ENCODE measurements around the gene SEC22A.

Gene SEC22A

GRCh38 chr3:123279121-123279520, 77.4 kb downstream of the SEC22A start:
- DNase-seq (ENCODE audit: low read depth) = no peak
- no peak for TF ChIP-seq CTCF (conservative IDR thresholded peaks at IDR 0.05; ENCODE audit: control insufficient read depth, insufficient read depth, low read depth, low read length)
- no peak overlapping the region for H3K4me3 ChIP-seq (ENCODE audit: control insufficient read depth, low read depth, low read length)

DNA sequence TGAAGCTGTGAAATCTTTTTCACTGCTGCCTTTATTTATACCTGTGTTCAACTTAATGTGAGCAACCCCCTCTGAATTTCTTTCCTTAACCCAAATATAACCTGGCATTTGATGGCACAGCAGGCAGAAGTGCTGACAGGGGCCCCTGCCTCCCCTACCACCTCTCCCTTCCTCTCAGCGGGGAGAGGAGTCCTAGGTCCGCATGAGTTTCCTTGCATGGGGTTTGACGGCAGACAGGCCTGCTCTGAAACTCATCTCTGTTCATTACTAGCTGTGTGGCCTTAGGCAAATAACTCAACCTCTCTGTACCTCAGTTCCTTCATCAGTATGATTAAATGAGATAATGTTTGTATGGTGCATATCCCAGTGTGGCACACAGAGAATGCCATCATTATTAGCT, 79.7 kb downstream of the SEC22A start:
- no peak for TF ChIP-seq CTCF (conservative IDR thresholded peaks at IDR 0.05; ENCODE audit: control insufficient read depth, insufficient read depth, low read depth, low read length)
- DNase-seq (ENCODE audit: low read depth) = no peak
- H3K4me3 ChIP-seq (ENCODE audit: control insufficient read depth, low read depth, low read length) = no peak overlapping the region

GRCh38 chr3:123281929-123282328, 80.2 kb downstream of the SEC22A start:
- no peak for TF ChIP-seq CTCF (conservative IDR thresholded peaks at IDR 0.05; ENCODE audit: control insufficient read depth, insufficient read depth, low read depth, low read length)
- H3K4me3 ChIP-seq (ENCODE audit: control insufficient read depth, low read depth, low read length) = no peak overlapping the region
- no peak for DNase-seq (ENCODE audit: low read depth)

DNA sequence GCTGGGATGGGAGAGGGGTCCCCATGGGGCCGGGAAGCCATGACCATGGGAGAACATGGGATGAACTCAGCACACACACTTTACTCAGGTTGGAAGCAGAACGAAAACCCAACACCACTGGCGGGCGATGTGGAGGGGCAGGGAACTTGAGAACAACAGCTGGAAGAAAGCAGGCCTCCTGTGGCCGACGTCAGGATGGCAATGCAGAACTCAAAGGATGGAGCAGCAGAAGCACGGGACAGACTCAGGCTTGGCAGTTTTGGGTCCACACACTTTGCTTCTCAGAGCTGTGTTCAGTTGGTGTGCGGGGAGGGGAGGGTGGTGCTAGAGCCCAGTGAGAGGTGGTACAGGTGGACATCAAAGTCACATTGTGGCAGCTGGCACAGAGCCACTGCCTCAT, 80.7 kb downstream of the SEC22A start:
- H3K4me3 ChIP-seq (ENCODE audit: control insufficient read depth, low read depth, low read length) = no peak overlapping the region
- TF ChIP-seq CTCF (conservative IDR thresholded peaks at IDR 0.05; ENCODE audit: control insufficient read depth, insufficient read depth, low read depth, low read length) = no peak
- DNase-seq (ENCODE audit: low read depth) = no peak

GRCh38 chr3:123283074-123283473, 81.3 kb downstream of the SEC22A start:
- no peak for DNase-seq (ENCODE audit: low read depth)
- no peak for TF ChIP-seq CTCF (conservative IDR thresholded peaks at IDR 0.05; ENCODE audit: control insufficient read depth, insufficient read depth, low read depth, low read length)
- no peak overlapping the region for H3K4me3 ChIP-seq (ENCODE audit: control insufficient read depth, low read depth, low read length)

DNA sequence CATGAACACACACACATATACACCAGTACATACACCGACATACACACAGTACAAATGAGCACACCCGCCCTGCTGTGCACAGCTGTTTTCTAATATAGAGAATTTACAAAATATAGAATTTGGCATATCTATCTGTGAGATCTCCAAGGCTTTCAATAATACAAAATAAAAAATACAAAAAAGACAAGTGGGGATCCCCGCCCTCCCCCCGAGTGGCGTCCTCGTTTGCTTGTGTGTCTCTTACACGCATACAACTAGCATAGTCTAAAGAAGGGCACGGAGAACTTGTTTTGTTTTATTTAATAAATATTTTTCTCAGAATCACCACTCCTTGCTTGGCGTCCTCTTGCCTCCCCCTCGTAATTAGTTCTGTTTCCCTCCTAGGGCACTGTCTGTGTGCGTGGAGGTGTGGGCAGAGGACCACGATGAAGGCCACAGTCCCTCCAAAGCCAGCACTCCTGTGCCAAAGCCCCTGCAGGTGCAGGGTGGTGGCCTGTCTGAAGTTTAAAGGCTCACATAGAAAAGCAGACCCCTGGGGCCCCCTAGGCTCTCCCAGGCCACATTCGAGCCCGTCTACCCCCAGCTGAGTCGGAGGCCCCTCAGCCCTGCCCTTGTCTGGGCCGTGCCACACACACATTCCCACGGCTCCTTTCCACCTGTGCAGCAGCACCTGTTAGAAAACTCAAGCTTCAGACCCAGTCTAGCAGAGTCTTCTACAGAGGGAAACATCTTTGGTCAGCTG, 82.1 kb downstream of the SEC22A start:
- no peak for DNase-seq (ENCODE audit: low read depth)
- H3K4me3 ChIP-seq (ENCODE audit: control insufficient read depth, low read depth, low read length) = no peak overlapping the region
- TF ChIP-seq CTCF (conservative IDR thresholded peaks at IDR 0.05; ENCODE audit: control insufficient read depth, insufficient read depth, low read depth, low read length) = no peak
